ENCODE data around the gene CAPN14.

The CAPN14 gene

GRCh38 chr2:31236433-31237205 is 19.3 kb upstream of the CAPN14 start:
- H3K4me1 Mint-ChIP-seq (ENCODE audit: low read depth) = peaks cover 18% of the 10 kb centered on the region
- peaks cover 3% of the 10 kb centered on the region for H3K27me3 Mint-ChIP-seq
- no peaks in the 10 kb centered on the region for H3K9me3 Mint-ChIP-seq
- no peak overlapping the region for H3K27ac Mint-ChIP-seq
- no peak overlapping the region for H3K4me3 Mint-ChIP-seq
- H3K36me3 Mint-ChIP-seq (ENCODE audit: low read depth) = no peaks in the 10 kb centered on the region

- H3K27me3 Mint-ChIP-seq = peaks cover 3% of the 10 kb centered on the region
- H3K4me3 Mint-ChIP-seq = peak overlapping the region; percentile 51
- no peak overlapping the region for H3K27ac Mint-ChIP-seq
- no peaks in the 10 kb centered on the region for H3K36me3 Mint-ChIP-seq (ENCODE audit: low read depth)
- H3K4me1 Mint-ChIP-seq (ENCODE audit: low read depth) = peaks cover 18% of the 10 kb centered on the region
- H3K9me3 Mint-ChIP-seq = no peaks in the 10 kb centered on the region
Measured at GRCh38 chr2:31235504-31235902, 18.2 kb upstream of the CAPN14 start.

- Mint-ChIP-seq H3K27ac (no peak overlapping the region), H3K9me3 (no peaks in the 10 kb centered on the region)
Measured at GRCh38 chr2:31234683-31235503, 17.6 kb upstream of the CAPN14 start.

GRCh38 chr2:31233741-31234682 is 16.7 kb upstream of the CAPN14 start, which contains the start of gene EHD3:
Gene EHD3 (plus strand): TSS chr2:31234152. CDS start chr2:31234622, 470 bp downstream.
- H3K4me1 Mint-ChIP-seq (ENCODE audit: low read depth) = peaks cover 18% of the 10 kb centered on the region

More at GRCh38 chr2:31234683-31235503, 17.6 kb upstream of the CAPN14 start:
- H3K4me1 Mint-ChIP-seq (ENCODE audit: low read depth) = peaks cover 18% of the 10 kb centered on the region
- peaks cover 3% of the 10 kb centered on the region for H3K27me3 Mint-ChIP-seq
- H3K36me3 Mint-ChIP-seq (ENCODE audit: low read depth) = no peaks in the 10 kb centered on the region
- H3K4me3 Mint-ChIP-seq = peak overlapping the region; percentile 51

GRCh38 chr2:31233231-31233630 is 15.9 kb upstream of the CAPN14 start:
- peaks cover 3% of the 10 kb centered on the region for H3K27me3 Mint-ChIP-seq
- peak overlapping the region; percentile 78 for H3K4me3 Mint-ChIP-seq
- H3K9me3 Mint-ChIP-seq = no peaks in the 10 kb centered on the region
- H3K27ac Mint-ChIP-seq = peak overlapping the region; percentile 50
- H3K4me1 Mint-ChIP-seq (ENCODE audit: low read depth) = peaks cover 18% of the 10 kb centered on the region
- no peaks in the 10 kb centered on the region for H3K36me3 Mint-ChIP-seq (ENCODE audit: low read depth)

More at GRCh38 chr2:31233741-31234682, 16.7 kb upstream of the CAPN14 start, which contains the start of gene EHD3:
- peak within 1 kb of the TSS; percentile 70 for H3K27ac Mint-ChIP-seq
- H3K27me3 Mint-ChIP-seq = peaks cover 3% of the 10 kb centered on the region
- H3K9me3 Mint-ChIP-seq = no peaks in the 10 kb centered on the region
- no peaks in the 10 kb centered on the region for H3K36me3 Mint-ChIP-seq (ENCODE audit: low read depth)
- H3K4me3 Mint-ChIP-seq = peak within 1 kb of the TSS; percentile 78

- H3K27ac Mint-ChIP-seq = no peak overlapping the region
- no peaks in the 10 kb centered on the region for H3K36me3 Mint-ChIP-seq (ENCODE audit: low read depth)
- H3K27me3 Mint-ChIP-seq = peaks cover 3% of the 10 kb centered on the region
- no peaks in the 10 kb centered on the region for H3K9me3 Mint-ChIP-seq
- peaks cover 18% of the 10 kb centered on the region for H3K4me1 Mint-ChIP-seq (ENCODE audit: low read depth)
- no peak overlapping the region for H3K4me3 Mint-ChIP-seq
Measured at GRCh38 chr2:31232586-31232985, 15.3 kb upstream of the CAPN14 start.

- Mint-ChIP-seq H3K4me1 (ENCODE audit: low read depth) (peaks cover 18% of the 10 kb centered on the region), H3K36me3 (ENCODE audit: low read depth) (no peaks in the 10 kb centered on the region), H3K27me3 (peaks cover 3% of the 10 kb centered on the region), H3K4me3 (no peak overlapping the region), H3K9me3 (no peaks in the 10 kb centered on the region), H3K27ac (no peak overlapping the region)
Measured at GRCh38 chr2:31231571-31232302, 14.4 kb upstream of the CAPN14 start.

GRCh38 chr2:31230751-31231150 is 13.4 kb upstream of the CAPN14 start:
- Mint-ChIP-seq H3K9me3 (no peaks in the 10 kb centered on the region), H3K4me3 (no peak overlapping the region), H3K36me3 (ENCODE audit: low read depth) (no peaks in the 10 kb centered on the region), H3K4me1 (ENCODE audit: low read depth) (peaks cover 18% of the 10 kb centered on the region), H3K27me3 (peaks cover 3% of the 10 kb centered on the region), H3K27ac (no peak overlapping the region)

- H3K27me3 Mint-ChIP-seq = peaks cover 6% of the 10 kb centered on the region
- H3K27ac Mint-ChIP-seq = no peak overlapping the region
- H3K9me3 Mint-ChIP-seq = no peaks in the 10 kb centered on the region
- H3K36me3 Mint-ChIP-seq (ENCODE audit: low read depth) = no peaks in the 10 kb centered on the region
- H3K4me3 Mint-ChIP-seq = no peak overlapping the region
- peaks cover 8% of the 10 kb centered on the region for H3K4me1 Mint-ChIP-seq (ENCODE audit: low read depth)
Measured at GRCh38 chr2:31228717-31229116, 11.4 kb upstream of the CAPN14 start.

GRCh38 chr2:31227711-31228125 is 10.4 kb upstream of the CAPN14 start:
- H3K27me3 Mint-ChIP-seq = peaks cover 7% of the 10 kb centered on the region
- no peak overlapping the region for H3K27ac Mint-ChIP-seq

GRCh38 chr2:31227110-31227509 is 9.8 kb upstream of the CAPN14 start:
- Mint-ChIP-seq H3K27ac (no peak overlapping the region), H3K36me3 (ENCODE audit: low read depth) (no peaks in the 10 kb centered on the region), H3K4me1 (ENCODE audit: low read depth) (no peaks in the 10 kb centered on the region), H3K9me3 (no peaks in the 10 kb centered on the region), H3K4me3 (no peak overlapping the region), H3K27me3 (peaks cover 6% of the 10 kb centered on the region)

More at GRCh38 chr2:31227711-31228125, 10.4 kb upstream of the CAPN14 start:
- Mint-ChIP-seq H3K36me3 (ENCODE audit: low read depth) (no peaks in the 10 kb centered on the region), H3K4me3 (no peak overlapping the region), H3K4me1 (ENCODE audit: low read depth) (no peaks in the 10 kb centered on the region), H3K9me3 (no peaks in the 10 kb centered on the region)

GRCh38 chr2:31226266-31226665 is 9.0 kb upstream of the CAPN14 start:
- Mint-ChIP-seq H3K4me3 (no peak overlapping the region), H3K9me3 (no peaks in the 10 kb centered on the region), H3K27ac (no peak overlapping the region), H3K27me3 (peaks cover 8% of the 10 kb centered on the region), H3K4me1 (ENCODE audit: low read depth) (peaks cover 6% of the 10 kb centered on the region), H3K36me3 (ENCODE audit: low read depth) (no peaks in the 10 kb centered on the region)

GRCh38 chr2:31223749-31224148 is 6.4 kb upstream of the CAPN14 start:
- Mint-ChIP-seq H3K27me3 (peaks cover 11% of the 10 kb centered on the region), H3K9me3 (no peaks in the 10 kb centered on the region), H3K27ac (no peak overlapping the region), H3K36me3 (ENCODE audit: low read depth) (no peaks in the 10 kb centered on the region), H3K4me1 (ENCODE audit: low read depth) (peaks cover 18% of the 10 kb centered on the region), H3K4me3 (no peak overlapping the region)

GRCh38 chr2:31223026-31223425 is 5.7 kb upstream of the CAPN14 start:
- H3K4me3 Mint-ChIP-seq = no peak overlapping the region
- H3K9me3 Mint-ChIP-seq = no peaks in the 10 kb centered on the region
- peaks cover 11% of the 10 kb centered on the region for H3K27me3 Mint-ChIP-seq
- no peak overlapping the region for H3K27ac Mint-ChIP-seq
- H3K4me1 Mint-ChIP-seq (ENCODE audit: low read depth) = peaks cover 24% of the 10 kb centered on the region
- H3K36me3 Mint-ChIP-seq (ENCODE audit: low read depth) = no peaks in the 10 kb centered on the region
